ENCODE data around the gene LUC7L2.
"Not testable (repeated sequence)": the region's sequence is repeated elsewhere in the genome, so short reads cannot be mapped to it uniquely, and the experiment has no call there.

LUC7L2 gene

DNA sequence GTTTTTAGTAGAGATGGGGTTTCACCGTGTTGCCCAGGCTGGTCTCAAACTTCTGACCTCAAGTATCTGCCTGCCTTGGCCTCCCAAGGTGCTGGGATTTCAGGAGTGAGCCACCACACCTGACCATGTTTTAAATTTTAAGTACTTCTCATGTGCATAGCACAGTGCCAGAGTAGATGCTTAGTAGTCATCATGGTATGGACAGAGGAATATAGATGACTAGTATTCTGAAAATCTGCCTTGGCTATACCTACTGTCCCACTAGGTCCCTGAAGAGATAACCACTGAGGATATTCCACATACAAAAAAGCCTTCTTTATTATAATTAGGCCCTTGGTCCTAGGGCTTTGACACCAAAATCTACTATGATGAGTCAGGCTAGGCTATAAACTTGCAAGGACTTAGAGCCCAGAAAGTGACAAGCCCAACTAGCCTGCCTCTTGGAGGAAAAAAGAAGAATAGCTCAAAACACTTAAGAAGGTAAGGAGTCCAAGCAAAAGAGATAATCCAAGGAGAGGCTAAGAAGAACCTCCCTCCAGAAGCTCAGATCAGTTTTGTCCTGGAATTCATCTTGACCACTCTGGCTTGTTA, 34.0 kb downstream of the LUC7L2 start:
- DNase-seq (ENCODE audit: insufficient read length, low spot score) (no peak), FAIRE-seq (no peak)

DNA sequence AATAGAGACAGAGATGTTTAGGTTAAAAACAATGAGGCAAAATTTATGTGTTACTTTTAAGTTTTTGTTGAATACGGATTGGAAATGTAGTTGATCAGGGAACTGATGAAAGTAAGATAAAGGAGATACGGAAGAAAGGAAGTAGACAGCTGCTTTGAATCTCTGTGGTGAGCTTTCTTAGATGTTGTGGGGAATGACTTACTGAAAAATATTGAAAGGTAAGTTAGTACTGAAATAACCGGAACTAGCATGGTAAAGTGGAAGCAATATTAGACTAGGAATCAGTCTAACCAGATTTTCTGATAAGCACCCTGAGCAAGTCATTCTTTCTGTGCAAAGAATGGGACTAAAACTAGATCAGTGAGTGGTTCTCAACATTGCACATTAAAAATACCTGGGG, 34.8 kb downstream of the LUC7L2 start:
- DNase-seq (ENCODE audit: insufficient read length, low spot score), result no peak
- FAIRE-seq, result no peak

DNA sequence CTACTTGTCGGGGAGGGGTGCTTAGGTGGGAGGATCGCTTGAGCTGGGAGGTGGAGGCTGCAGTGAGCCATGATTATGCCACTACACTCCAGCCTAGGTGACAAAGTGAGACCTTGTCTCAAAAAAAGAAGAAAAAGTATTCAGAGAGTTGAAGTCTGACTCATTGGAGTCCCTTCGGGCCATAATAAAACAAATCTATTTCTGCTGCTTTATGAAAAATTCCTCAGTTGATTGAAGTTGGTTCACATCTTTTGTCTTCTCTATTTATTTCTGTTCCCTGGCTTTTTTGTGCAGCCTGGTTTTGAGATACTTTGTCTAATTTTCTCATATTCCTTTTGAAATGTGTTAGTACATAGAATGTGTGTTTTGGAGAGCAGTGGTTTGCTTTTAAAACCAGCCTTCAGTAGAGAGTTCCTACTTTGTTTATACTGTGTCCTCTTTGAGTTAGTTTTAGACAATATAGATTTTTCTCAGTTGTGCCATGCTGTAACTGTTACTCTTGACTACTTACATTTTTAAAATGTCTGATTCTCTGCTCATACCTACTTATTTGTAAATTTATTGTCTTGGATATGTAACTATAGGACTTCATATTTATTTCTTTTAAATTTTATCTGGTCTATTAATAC, 36.7 kb downstream of the LUC7L2 start:
- FAIRE-seq, result no peak
- DNase-seq (ENCODE audit: insufficient read length, low spot score), result no peak

DNA sequence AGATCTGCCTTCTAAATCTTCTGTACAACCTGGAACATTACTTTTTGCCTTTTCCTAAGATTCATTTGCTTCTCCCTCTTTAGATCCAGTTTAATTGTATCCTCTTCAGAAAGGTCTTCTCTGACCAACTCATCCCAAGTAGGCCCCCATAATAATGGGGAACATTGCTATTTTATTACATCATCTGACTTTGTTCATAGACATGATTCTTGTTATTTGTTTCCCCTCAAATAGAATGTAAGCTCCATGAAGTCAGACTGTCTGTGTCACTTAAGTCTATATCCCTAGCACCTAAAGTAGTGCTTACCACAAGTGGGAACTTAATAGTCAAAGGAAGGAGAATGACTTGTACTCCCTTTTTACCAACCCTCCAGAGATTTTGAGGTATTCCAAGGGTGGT, 37.5 kb downstream of the LUC7L2 start:
- FAIRE-seq (no peak), DNase-seq (ENCODE audit: insufficient read length, low spot score) (no peak)

DNA sequence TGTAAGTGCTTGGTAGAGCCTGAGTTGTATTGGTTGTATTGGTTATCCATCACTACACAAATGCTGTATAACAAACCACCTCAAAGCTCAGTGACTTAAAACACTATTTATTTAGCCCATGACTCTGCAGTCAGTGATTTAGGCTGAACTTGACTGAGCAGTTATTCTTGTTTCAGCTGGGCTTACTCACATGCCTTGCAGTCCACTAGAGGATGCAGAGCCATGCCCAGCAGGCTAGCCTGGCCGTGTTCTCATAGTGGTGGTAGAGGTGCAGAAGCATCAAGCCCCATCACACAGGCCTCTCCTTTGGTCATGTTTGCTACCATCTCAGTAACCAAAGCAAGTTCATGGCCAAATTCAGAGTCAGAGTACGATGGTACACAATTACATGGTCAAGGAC, 43.9 kb downstream of the LUC7L2 start:
- no peak for DNase-seq (ENCODE audit: insufficient read length, low spot score)
- no peak for FAIRE-seq

DNA sequence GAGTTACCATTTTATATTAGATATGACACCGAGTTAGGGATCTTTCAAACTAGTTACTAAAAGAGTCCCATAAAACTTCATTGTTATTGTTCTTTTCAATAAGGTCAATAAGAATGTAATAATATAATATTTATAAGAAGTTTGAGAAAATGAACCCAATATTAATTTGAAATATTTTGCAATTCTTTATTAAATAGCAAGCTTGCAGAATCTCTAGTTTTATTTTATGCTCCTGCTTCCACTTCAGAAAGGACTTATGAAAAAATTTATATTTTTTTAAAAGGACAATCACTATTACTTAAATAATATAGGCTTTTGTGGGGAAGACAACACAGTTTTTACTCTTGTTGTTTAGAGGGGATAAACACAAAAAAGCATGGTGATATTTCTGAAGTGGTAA, 47.9 kb downstream of the LUC7L2 start:
- DNase-seq (ENCODE audit: insufficient read length, low spot score) (no peak), FAIRE-seq (no peak)

DNA sequence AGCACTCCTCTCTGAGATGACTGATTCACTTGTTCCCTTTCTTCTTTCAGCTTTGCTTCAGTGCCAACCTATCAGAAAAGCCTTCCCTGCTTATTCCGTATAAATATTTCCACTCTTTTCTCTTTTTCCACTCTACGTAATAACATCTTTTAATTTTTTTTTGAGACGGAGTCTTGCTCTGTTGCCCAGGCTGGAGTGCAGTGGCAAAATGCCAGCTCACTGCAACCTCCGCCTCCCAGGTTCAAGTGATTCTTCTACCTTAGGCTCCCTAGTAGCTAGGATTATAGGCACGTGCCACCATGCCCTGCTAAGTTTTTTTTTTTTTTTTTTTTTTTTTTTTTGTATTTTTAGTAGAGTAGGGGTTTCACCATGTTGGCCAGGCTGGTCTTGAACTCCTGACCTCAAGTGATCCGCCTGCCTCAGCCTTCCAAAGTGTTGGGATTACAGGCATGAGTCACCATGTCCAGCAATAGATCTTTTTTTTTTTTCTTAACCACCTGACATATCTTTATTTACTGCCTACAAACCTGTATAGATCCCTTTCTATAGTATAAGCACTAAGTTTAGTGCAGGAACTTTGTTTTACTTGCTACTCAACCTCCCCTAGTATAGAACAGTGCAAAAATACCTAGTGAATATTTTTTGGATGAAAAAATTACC, 55.2 kb downstream of the LUC7L2 start:
- not testable (repeated sequence) for DNase-seq (ENCODE audit: insufficient read length, low spot score); FAIRE-seq

DNA sequence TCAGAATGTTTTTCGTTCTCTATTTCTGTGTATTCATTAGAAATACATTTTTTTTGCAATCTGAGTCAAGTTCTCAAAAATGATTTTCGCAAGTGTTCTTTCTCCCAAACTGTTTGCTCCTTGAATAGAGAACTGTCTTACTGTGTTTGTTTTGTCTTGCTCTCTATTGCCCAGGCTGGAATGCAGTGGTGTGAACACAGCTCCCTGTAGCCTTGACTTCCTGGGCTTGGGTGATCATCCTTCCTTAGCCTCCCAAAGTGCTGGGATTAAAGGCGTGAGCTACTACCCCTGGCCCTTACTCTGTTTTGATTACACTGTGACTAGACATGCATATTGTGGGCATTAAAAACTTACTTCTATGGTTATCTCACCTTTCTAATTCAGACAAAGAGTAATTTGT, 56.7 kb downstream of the LUC7L2 start:
- DNase-seq (ENCODE audit: insufficient read length, low spot score) (no peak), FAIRE-seq (no peak)

DNA sequence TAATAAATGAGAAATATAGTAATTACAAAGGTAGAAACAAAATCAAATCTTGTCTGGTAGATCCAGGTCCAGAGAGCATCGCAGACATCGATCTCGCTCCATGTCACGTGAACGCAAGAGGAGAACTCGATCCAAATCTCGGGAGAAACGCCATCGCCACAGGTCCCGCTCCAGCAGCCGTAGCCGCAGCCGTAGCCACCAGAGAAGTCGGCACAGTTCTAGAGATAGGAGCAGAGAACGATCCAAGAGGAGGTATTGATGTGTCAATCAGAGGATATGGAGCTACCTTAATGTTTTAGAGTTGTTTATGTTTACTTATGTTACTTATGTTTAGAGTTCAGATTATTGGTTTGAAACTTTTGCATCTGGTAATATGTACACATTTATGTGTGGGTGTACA, 57.8 kb downstream of the LUC7L2 start:
- FAIRE-seq (no peak), DNase-seq (ENCODE audit: insufficient read length, low spot score) (no peak)

DNA sequence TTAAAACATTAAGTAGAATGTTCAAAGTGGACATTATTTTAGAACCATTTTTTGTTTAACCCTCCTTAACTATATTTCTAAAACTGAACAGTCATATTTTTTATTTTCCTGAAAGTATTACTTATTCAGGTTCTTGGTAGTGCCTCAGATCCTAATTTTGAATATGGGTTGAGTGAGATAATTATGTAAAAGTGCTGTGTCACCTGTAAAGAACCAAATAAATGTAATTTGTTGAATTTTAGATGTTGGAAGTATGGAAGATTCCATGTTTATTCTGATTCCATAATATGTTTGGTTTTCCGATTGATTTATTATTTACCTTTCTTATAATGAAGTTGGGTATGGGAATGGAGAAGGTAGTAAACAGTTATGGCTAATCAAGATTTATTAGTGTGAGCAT, 61.4 kb downstream of the LUC7L2 start:
- FAIRE-seq (no peak), DNase-seq (ENCODE audit: insufficient read length, low spot score) (no peak)

DNA sequence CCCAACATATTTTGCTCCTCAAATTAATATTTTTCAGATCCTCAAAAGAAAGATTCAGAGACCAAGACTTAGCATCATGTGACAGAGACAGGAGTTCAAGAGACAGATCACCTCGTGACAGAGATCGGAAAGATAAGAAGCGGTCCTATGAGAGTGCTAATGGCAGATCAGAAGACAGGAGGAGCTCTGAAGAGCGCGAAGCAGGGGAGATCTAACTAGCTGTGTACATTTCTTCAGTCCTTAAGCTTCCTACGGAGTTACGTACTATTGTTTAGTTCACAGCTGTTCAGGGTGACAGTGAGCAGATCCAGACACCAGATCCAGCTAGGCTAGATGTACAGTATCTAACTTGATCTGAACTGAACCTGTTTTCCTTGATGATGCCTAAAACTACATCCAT, 62.4 kb downstream of the LUC7L2 start:
- no peak for FAIRE-seq
- no peak for DNase-seq (ENCODE audit: insufficient read length, low spot score)

DNA sequence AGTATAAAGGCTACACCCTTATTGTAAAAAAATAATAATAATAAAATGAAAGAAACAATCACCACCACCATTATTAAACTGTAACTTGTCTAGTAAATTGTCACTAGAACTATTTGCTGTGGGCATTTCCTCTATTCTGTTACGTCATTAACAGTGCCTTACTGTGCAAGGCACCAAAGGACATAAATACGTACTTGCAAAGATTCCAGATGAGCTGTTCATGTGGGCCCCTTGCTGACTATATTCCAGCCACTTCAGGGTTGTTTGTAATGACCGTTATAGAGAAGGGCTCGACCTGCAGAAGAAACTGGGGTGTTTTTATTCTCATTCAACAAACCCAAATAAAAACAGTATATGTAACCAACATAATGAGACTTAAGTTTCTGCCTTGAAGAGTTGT, 63.4 kb downstream of the LUC7L2 start:
- DNase-seq (ENCODE audit: insufficient read length, low spot score) (no peak), FAIRE-seq (no peak)

DNA sequence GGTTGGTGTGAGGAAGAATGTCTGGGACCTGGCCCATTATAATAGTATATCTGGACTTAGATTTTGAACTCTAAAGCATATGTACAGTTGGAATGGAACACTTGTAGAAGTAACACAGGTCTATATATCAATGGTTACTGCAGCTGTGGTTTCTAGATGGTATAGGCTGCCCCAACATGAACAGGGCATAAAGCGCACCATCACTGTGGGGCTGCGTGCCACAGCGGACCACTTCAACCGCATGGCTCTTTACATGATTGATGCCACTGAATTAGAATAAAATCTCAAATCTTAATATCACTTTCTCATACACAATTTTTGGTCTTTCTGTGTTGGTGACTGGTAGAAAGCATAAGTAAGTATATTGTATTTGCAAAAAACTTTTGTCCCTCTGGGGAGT, 64.3 kb downstream of the LUC7L2 start:
- no peak for DNase-seq (ENCODE audit: insufficient read length, low spot score)
- no peak for FAIRE-seq

DNA sequence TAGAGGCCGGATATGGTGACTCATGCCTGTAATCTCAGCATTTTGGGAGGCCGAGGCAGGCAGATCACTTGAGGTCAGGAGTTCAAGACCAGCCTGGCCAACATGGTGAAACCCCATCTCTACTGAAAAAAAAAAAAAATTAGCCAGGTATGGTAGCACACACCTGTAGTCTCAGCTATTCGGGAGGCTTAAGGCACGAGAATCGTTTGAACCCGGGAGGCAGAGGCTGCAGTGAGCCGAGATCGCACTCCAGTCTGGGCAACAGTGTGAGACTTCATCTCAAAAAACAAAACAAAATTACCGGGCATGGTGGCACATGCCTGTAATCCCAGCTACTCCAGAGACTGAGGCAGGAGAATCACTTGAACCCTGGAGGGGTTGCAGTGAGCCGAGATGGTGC, 66.0 kb downstream of the LUC7L2 start:
- FAIRE-seq; DNase-seq (ENCODE audit: insufficient read length, low spot score): not testable (repeated sequence)

DNA sequence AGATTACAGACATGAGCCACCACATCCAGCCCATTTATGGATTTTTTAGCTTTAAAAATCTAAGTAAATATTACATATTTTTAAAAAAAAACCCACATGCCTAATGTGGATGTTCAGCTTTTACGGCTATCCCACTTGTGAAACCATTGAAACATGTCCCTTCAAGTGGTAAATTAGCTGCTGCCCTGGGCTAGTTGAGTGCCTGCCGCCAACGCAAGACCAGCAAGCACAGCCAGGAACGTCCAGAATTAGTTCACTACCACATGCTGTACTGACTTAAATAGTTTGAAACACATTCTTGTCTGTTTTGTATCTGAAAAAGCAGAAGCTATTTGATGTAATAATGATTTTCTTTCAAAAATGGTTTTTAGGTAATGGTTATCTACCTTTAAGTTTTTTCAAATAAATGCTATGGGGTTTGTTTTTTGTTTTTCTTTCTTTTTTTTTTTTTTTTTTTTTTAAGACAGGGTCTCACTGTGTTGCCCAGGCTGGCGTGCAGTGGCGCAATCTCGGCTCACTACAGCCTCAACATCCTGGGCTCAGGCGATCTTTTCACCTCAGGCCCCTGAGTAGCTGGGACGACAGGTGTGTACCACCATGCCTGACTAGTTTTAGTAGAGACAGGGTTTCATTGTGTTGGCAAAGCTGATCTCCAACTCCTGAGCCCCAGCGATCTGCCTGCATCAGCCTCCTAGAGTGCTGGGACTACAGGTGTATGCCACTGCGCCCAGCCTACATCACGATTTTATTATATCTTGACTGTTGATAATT, 66.7 kb downstream of the LUC7L2 start:
- FAIRE-seq (no peak), DNase-seq (ENCODE audit: insufficient read length, low spot score) (no peak)

DNA sequence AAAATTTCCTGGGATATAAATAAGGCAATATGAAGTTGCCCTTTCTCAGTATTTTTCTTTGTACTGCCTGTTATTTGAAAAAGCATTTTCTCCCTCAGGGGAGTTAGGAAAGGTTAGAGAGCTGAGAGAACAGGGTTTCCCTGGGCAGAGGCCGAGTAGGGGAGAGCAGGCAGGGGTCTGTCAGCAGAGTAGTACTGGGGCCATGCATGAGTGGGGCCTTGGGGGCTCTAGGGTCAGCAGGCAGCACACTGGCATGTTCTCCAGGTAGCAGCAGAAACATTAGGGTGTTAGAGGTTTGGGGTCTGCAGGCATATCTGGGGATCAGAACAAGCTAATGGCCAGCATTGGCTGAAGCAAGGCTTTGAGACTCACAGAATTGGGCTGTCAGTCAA, 67.3 kb downstream of the LUC7L2 start:
- DNase-seq (ENCODE audit: insufficient read length, low spot score), result no peak

DNA sequence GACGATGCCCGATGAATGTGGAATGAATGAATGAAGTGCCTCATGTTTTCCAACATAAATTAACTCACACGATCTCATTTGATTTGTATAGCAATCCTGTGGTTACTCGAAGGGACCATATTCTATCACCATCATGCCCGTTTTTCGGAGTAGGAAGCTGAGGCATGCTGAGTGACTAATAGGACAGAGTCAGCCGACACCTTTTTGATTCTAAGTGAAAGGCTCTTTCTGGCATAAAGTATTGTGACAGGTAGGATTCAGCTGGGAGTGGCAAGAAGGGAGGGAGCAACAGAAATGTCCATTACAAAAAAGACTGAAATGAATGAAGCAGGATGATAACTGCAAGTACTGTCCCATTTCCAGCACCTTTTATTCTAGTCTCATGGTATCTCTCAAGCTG, 68.1 kb downstream of the LUC7L2 start:
- FAIRE-seq, result no peak

More for the DNA sequence above, 67.3 kb downstream of the LUC7L2 start:
- no peak for FAIRE-seq

DNA sequence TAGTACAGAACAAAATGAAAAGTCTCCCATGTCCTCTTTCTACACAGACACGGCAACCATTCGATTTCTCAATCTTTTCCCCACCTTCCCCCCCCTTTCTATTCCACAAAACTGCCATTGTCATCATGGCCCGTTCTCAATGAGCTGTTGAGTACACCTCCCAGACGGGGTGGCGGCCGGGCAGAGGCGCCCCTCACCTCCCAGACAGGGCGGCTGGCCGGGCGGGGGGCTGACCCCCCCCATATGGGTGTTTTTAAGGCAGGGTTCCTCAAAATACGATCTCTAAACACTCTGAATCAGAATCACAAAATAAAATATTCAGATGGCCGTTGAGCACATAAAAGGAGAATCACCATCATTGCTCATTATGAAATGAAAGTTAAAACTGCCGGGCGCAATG, 70.0 kb downstream of the LUC7L2 start:
- DNase-seq (ENCODE audit: insufficient read length, low spot score); FAIRE-seq: not testable (repeated sequence)

More for the DNA sequence above, 68.1 kb downstream of the LUC7L2 start:
- no peak for DNase-seq (ENCODE audit: insufficient read length, low spot score)

DNA sequence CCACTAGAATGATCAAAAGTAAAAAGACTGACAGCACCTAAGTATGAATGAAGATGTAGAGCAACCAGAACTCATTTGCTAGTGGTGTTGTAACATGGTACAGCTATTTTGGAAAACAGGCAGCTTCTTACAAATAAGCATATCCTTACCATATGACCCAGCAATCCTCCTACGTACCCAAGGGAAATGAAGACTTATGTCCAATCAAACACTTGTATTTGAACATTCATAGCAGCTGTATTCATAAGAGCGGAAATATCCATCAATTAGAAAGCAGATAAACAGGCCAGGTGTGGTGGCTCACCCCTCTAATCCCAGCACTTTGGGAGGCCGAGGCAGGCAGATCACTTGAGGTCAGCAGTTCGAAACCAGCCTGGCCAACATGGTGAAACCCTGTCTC, 70.7 kb downstream of the LUC7L2 start:
- FAIRE-seq (no peak), DNase-seq (ENCODE audit: insufficient read length, low spot score) (no peak)

DNA sequence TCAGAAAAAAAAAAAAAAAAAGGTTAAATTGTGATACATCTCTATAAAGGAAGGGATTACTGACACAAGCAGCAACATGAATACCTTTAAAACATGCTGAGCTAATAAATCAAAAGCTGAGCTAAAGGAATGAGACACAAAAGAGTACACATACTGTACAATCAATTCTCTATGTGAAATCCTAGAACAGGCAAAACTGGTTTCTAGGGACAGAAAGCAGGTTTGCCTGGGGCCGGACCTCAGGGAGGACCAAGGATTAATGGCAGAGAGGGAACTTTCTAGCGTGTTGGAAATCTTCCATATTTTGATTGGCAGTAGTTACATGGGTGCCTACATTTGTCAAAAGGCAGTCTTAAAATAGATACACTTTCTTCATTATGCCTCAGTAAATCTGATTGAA, 71.3 kb downstream of the LUC7L2 start:
- FAIRE-seq, result no peak
- no peak for DNase-seq (ENCODE audit: insufficient read length, low spot score)

DNA sequence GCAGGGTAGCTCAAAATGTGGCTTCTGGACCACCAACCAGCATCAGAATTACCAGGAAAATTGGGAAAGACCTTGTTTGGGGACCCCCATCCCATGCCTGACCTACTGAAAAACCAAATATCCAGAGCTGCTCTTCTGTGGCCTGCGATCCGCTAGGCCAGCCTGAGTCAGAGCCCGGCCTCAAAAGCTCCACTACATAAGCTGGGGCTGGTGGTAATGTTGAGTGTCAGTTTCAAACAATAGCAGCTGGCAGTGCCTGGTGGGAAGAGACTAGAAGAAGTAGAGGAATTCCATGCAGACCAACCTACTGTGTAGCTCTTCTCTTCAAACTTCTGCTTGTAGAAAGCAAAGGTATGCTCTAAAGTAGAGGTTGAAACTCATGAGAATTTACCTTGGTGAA, 71.8 kb downstream of the LUC7L2 start:
- no peak for DNase-seq (ENCODE audit: insufficient read length, low spot score)
- FAIRE-seq, result no peak

DNA sequence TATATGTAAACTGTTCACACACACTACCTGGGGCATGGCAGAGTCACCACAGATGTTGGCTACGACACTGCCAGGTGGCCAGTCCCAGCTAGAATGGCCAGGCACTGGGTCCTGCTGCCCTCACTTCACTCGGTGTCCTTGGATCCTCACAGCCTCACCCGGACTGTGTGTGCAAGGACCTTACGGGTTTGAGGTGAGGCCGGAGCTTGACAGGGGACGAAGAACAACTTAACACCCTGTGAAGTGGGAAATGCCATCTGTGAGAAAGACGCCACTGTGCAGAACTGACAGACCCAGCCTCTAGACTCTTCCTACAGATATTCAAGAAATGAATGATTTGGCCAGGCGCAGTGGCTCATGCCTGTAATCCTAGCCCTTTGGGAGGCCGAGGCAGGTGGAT, 77.1 kb downstream of the LUC7L2 start:
- FAIRE-seq (no peak), DNase-seq (ENCODE audit: insufficient read length, low spot score) (no peak)
